ENCODE data around the gene PRKD2. TPM values are rescaled to one million over a fixed set of nuclear protein-coding genes. Genes with fewer than 3 reads are reported as not detected.

The PRKD2 gene
- total and polyA plus RNA-seq, 11 donors: 8.4 to 32.8 (median 12.1) TPM

GRCh38 chr19:46732966-46733689 lies 16.2 kb upstream of the PRKD2 start:
- intact Hi-C loops (cut with DNase I): no loop called here
- Histone ChIP-seq H3K9me3 (no peaks in the 10 kb centered on the region), H3K4me3 (no peak overlapping the region), H3K27me3 (no peaks in the 10 kb centered on the region), H3K36me3 (peaks cover 0 to 89% (median 78%) of the 10 kb centered on the region in 9 donors), H3K4me1 (peaks cover 3 to 90% (median 31%) of the 10 kb centered on the region in 12 donors), H3K27ac (peak overlapping the region in 2 of 12 donors; percentile 48 to 90)
- TF ChIP-seq POLR2A (IDR thresholded peaks at IDR 0.05): no peak
- TF ChIP-seq CTCF (IDR thresholded peaks at IDR 0.05): no peak
- DNase-seq (peak in 2 of 5 donors; percentile 76 to 78), ATAC-seq (peak in 1 of 4 donors; percentile 55)
- 82 to 89% (median 87%) methylated on average over 10 to 23 of the region's 23 CpGs for WGBS, 4 donors

- TF ChIP-seq CTCF (IDR thresholded peaks at IDR 0.05): no peak
- TF ChIP-seq POLR2A (IDR thresholded peaks at IDR 0.05): no peak
- 84 to 91% (median 87%) methylated on average over 28 of the region's 28 CpGs for WGBS, 4 donors
- Histone ChIP-seq H3K27ac (peak overlapping the region in 1 of 12 donors; percentile 90), H3K9me3 (no peaks in the 10 kb centered on the region), H3K27me3 (no peaks in the 10 kb centered on the region), H3K4me3 (no peak overlapping the region), H3K4me1 (peaks cover 3 to 89% (median 26%) of the 10 kb centered on the region in 12 donors), H3K36me3 (peaks cover 0 to 92% (median 84%) of the 10 kb centered on the region in 9 donors)
- ATAC-seq: no peak
- DNase-seq: peak in 1 of 5 donors; percentile 44
- intact Hi-C loops (cut with DNase I): no loop called here
Measured at GRCh38 chr19:46732172-46732938, 15.4 kb upstream of the PRKD2 start.

DNA sequence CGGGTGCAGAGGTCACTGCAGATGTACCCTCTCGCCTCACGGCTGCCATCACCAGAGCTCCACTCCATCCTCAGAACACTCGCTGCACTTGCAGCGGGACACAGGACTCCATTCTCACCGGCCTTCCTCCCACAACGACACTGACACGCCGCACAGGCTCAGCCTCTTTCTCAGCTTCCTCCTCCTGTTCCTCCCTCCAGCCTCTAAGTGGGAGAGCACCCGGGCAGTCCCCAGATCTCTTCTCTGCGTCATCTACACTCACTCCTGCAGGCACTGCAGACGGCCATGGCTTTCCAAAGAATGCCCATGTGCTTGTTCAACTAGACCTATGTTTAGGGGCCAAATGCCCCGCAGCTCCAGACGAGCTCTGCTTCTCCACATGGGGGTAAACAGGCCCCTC lies 14.7 kb upstream of the PRKD2 start:
- H3K4me3 ChIP-seq: peak overlapping the region in 1 of 12 donors; percentile 23
- 77 to 83% (median 81%) methylated on average over 14 of the region's 14 CpGs for WGBS, 4 donors
- no peaks in the 10 kb centered on the region for H3K27me3 ChIP-seq
- H3K9me3 ChIP-seq: no peaks in the 10 kb centered on the region
- no peak for TF ChIP-seq POLR2A (IDR thresholded peaks at IDR 0.05)
- no peak for TF ChIP-seq CTCF (IDR thresholded peaks at IDR 0.05)
- intact Hi-C loops (cut with DNase I): no loop called here
- peaks cover 0 to 89% (median 23%) of the 10 kb centered on the region in 12 donors for H3K4me1 ChIP-seq
- no peak for ATAC-seq
- peaks cover 0 to 94% (median 90%) of the 10 kb centered on the region in 9 donors for H3K36me3 ChIP-seq
- DNase-seq: peak in 1 of 5 donors; percentile 56
- peak overlapping the region in 1 of 12 donors; percentile 90 for H3K27ac ChIP-seq

DNA sequence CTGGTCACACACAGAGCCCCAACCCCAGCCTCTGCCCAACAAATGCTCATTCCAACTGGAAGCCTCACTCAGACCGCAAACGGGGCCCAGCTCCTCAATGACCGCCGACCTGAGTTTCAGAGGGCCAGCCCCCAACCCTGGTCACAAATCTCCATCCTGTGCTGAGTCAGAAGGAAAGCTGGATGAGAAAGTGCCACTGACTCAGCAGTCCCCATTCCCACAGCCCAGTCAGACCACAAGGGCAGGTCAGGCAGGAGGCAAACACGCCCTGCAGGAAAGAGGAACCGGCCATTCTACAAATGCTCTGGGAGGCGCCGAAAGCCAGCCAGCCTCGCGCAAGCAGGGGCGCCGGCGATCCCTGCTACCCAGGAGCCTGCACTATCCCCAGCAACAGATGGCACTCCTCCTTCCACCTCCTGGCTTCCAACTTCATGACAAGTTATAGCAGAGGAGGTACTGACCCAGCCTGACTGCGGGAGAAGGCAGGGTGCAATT lies 14.1 kb upstream of the PRKD2 start:
- peaks cover 0 to 87% (median 23%) of the 10 kb centered on the region in 12 donors for H3K4me1 ChIP-seq
- peak in 2 of 5 donors; percentile 69 to 77 for DNase-seq
- H3K9me3 ChIP-seq: no peaks in the 10 kb centered on the region
- TF ChIP-seq POLR2A (IDR thresholded peaks at IDR 0.05) (no peak), CTCF (IDR thresholded peaks at IDR 0.05) (no peak)
- intact Hi-C loops (cut with DNase I): no loop called here
- peak in 2 of 4 donors; percentile 3 to 16 for ATAC-seq
- H3K36me3 ChIP-seq: peaks cover 0 to 98% (median 93%) of the 10 kb centered on the region in 9 donors
- 72 to 79% (median 76%) methylated on average over 12 to 14 of the region's 14 CpGs for WGBS, 4 donors
- H3K4me3 ChIP-seq: peak overlapping the region in 1 of 12 donors; percentile 23
- peak overlapping the region in 1 of 12 donors; percentile 90 for H3K27ac ChIP-seq
- no peaks in the 10 kb centered on the region for H3K27me3 ChIP-seq

Measured in heart left ventricle (tissue), 16 donors.